ENCODE measurements around the gene PAX8. TPM values are rescaled to one million over a fixed set of nuclear protein-coding genes. Genes with fewer than 3 reads are reported as not detected.

Gene PAX8
- total RNA-seq, 1 experiment from 2014 or later: 0.15 TPM

DNA sequence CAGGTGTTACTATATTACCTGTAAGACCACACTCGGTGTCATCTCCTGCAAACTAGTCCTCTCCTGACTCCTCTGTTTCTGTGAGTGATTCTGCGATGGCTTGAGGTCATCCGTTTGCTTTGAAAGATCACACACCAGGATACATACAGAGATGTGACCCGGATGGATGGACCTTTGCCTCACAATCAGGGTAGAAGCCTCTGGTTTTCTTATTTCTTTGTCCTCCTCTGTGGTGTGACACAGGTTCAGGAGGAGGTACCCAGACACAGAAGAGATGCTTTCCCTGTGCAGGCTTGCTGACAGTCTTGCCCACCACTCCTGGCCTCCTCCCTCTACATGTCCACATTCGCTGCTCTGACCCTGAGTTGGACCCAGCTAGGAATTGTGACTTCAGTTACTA, 70.3 kb downstream of the PAX8 start:
- DNase-seq (ENCODE audit: low read depth, low spot score): no peak
- Histone ChIP-seq H3K9me3 (ENCODE audit: control insufficient read depth, insufficient read depth, low read depth, low read length) (no peaks in the 10 kb centered on the region), H3K4me1 (ENCODE audit: control insufficient read depth, insufficient read depth, low read length) (no peaks in the 10 kb centered on the region; the same call in 1 of the 2 replicates), H3K27me3 (ENCODE audit: control insufficient read depth, insufficient read depth, low read length) (no peaks in the 10 kb centered on the region), H3K27ac (ENCODE audit: low read length) (no peak overlapping the region), H3K36me3 (ENCODE audit: control insufficient read depth, insufficient read depth, low read length) (no peaks in the 10 kb centered on the region), H3K4me3 (ENCODE audit: low read depth in 2 of 2, low read length in 2 of 2) (no peak overlapping the region)
- no peak for ATAC-seq
- in situ Hi-C loops (cut with HindIII; ENCODE audit: low pct_unique_long_range_greater_than_20kb, low sequenced_read_pairs) (no loop called here), intact Hi-C loops (cut with micrococcal nuclease; ENCODE audit: unreplicated experiment) (no loop called here)
- TF ChIP-seq TCF7L2 (IDR thresholded peaks at IDR 0.05; ENCODE audit: low read depth, low read length) (no peak), SIN3A (IDR thresholded peaks at IDR 0.05; ENCODE audit: borderline replicate concordance, insufficient read depth, low read depth, low read length) (no peak), POLR2AphosphoS5 (IDR thresholded peaks at IDR 0.05; ENCODE audit: low read depth, low read length) (no peak)
- TF ChIP-seq, protein P1, sequence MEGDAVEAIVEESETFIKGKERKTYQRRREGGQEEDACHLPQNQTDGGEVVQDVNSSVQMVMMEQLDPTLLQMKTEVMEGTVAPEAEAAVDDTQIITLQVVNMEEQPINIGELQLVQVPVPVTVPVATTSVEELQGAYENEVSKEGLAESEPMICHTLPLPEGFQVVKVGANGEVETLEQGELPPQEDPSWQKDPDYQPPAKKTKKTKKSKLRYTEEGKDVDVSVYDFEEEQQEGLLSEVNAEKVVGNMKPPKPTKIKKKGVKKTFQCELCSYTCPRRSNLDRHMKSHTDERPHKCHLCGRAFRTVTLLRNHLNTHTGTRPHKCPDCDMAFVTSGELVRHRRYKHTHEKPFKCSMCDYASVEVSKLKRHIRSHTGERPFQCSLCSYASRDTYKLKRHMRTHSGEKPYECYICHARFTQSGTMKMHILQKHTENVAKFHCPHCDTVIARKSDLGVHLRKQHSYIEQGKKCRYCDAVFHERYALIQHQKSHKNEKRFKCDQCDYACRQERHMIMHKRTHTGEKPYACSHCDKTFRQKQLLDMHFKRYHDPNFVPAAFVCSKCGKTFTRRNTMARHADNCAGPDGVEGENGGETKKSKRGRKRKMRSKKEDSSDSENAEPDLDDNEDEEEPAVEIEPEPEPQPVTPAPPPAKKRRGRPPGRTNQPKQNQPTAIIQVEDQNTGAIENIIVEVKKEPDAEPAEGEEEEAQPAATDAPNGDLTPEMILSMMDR (IDR thresholded peaks at IDR 0.05): no peak
- TF ChIP-seq, protein P2, sequence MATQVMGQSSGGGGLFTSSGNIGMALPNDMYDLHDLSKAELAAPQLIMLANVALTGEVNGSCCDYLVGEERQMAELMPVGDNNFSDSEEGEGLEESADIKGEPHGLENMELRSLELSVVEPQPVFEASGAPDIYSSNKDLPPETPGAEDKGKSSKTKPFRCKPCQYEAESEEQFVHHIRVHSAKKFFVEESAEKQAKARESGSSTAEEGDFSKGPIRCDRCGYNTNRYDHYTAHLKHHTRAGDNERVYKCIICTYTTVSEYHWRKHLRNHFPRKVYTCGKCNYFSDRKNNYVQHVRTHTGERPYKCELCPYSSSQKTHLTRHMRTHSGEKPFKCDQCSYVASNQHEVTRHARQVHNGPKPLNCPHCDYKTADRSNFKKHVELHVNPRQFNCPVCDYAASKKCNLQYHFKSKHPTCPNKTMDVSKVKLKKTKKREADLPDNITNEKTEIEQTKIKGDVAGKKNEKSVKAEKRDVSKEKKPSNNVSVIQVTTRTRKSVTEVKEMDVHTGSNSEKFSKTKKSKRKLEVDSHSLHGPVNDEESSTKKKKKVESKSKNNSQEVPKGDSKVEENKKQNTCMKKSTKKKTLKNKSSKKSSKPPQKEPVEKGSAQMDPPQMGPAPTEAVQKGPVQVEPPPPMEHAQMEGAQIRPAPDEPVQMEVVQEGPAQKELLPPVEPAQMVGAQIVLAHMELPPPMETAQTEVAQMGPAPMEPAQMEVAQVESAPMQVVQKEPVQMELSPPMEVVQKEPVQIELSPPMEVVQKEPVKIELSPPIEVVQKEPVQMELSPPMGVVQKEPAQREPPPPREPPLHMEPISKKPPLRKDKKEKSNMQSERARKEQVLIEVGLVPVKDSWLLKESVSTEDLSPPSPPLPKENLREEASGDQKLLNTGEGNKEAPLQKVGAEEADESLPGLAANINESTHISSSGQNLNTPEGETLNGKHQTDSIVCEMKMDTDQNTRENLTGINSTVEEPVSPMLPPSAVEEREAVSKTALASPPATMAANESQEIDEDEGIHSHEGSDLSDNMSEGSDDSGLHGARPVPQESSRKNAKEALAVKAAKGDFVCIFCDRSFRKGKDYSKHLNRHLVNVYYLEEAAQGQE (IDR thresholded peaks at IDR 0.05; ENCODE audit: insufficient read depth in 1 of 2, low read depth in 2 of 2, low read length in 1 of 2): no peak
- CTCF ChIA-PET: no interaction called here
- POLR2A ChIA-PET: no interaction called here
- BruUV-seq (replicated peaks): no TSS peak

DNA sequence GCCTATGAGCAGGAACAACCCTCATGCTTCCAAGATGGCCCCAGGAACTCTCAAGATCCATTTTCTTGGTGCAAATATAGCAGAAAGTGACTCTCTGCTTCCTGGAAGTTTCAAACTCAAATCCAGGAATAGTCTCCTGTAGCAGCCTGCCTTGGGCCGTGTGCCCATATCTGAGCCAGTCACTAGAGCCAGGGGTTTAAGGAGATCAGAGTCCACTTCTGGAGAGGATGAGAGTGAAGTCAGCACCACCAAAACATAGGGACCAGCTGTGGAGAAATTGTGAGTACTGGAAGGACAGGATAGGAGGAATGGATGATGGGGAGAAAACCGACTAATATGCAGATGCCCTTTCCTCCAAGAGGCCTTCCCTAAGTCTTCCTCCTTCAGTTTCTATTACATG, 71.7 kb downstream of the PAX8 start:
- Histone ChIP-seq H3K36me3 (ENCODE audit: control insufficient read depth, insufficient read depth, low read length) (no peaks in the 10 kb centered on the region), H3K27me3 (ENCODE audit: control insufficient read depth, insufficient read depth, low read length) (no peaks in the 10 kb centered on the region), H3K4me3 (ENCODE audit: low read depth in 2 of 2, low read length in 2 of 2) (no peak overlapping the region), H3K9me3 (ENCODE audit: control insufficient read depth, insufficient read depth, low read depth, low read length) (no peaks in the 10 kb centered on the region), H3K4me1 (ENCODE audit: control insufficient read depth, insufficient read depth, low read length) (no peaks in the 10 kb centered on the region; the same call in 1 of the 2 replicates), H3K27ac (ENCODE audit: low read length) (no peak overlapping the region)
- TF ChIP-seq SIN3A (IDR thresholded peaks at IDR 0.05; ENCODE audit: borderline replicate concordance, insufficient read depth, low read depth, low read length) (no peak), TCF7L2 (IDR thresholded peaks at IDR 0.05; ENCODE audit: low read depth, low read length) (no peak), POLR2AphosphoS5 (IDR thresholded peaks at IDR 0.05; ENCODE audit: low read depth, low read length) (no peak)
- TF ChIP-seq, protein P1 (IDR thresholded peaks at IDR 0.05): no peak
- TF ChIP-seq, protein P2 (IDR thresholded peaks at IDR 0.05; ENCODE audit: insufficient read depth in 1 of 2, low read depth in 2 of 2, low read length in 1 of 2): no peak
- ChIA-PET CTCF (interaction anchor here (0.6 kb wide), 1 partner anchor 59 kb away, joined by 5 read pairs; no protein-coding TSS in a partner anchor), POLR2A (no interaction called here)
- intact Hi-C loops (cut with micrococcal nuclease; ENCODE audit: unreplicated experiment) (no loop called here), in situ Hi-C loops (cut with HindIII; ENCODE audit: low pct_unique_long_range_greater_than_20kb, low sequenced_read_pairs) (no loop called here)
- DNase-seq (ENCODE audit: low read depth, low spot score): no peak
- ATAC-seq: no peak
- no TSS peak for BruUV-seq (replicated peaks)

Data from Panc1 (cell line).